K562 (cell line): ENCODE measurements around the gene ITSN1. TPM values are rescaled to one million over a fixed set of nuclear protein-coding genes. Genes with fewer than 3 reads are reported as not detected.
A peak's percentile ranks its signal among the peaks of the same experiment; 100 is the strongest.

Experiments
- ATAC-seq: fragments of 200-7000 bp; cut with Tn5 transposase; 3 replicates; pipeline ENCODE4 v1.9.1; 2020; ENCODE audit warnings: moderate library complexity
- BruUV-seq: library from RNA; stranded (reverse); fragments of 400-500 nt; replicated peaks from 2 replicates; lab custom pipeline; 2021; lab: Mats Ljungman, UMichigan
- CTCF ChIA-PET: fragments of 300-600 bp; formaldehyde crosslinking; extraction: SDS; loops from one replicate; lab custom pipeline; 2021; ENCODE audit warnings: low intra/inter-chr PET ratio; lab: Yijun Ruan, JAX
- POLR2A ChIA-PET: fragments of 300-600, 350-650 bp; sonication (Branson Sonifier 250); formaldehyde crosslinking; extraction: SDS; loops from one replicate; lab custom pipeline; 2021; ENCODE audit warnings: antibody characterized with exemption, inconsistent platforms; lab: Yijun Ruan, JAX
- DNase-seq, 4 experiments: peaks; one replicate each; pipeline versions ENCODE4 v3.0.0 to v3.0.0-alpha.2; 2011 to 2018; ENCODE audit warnings: low spot score in 3 of 4, mixed read lengths in 3 of 4; ENCODE audit errors: extremely low read depth in 1 of 4
- FAIRE-seq: peaks from 2 replicates; lab custom pipeline; 2011; peaks lifted over from hg19 to GRCh38; lab: Jason Lieb, UNC
- H2AFZ ChIP-seq: 2 replicates; pipeline ENCODE4 v1.6.0; 2011; ENCODE audit warnings: low read depth, low read length, control low read depth, inconsistent platforms
- H3K27ac ChIP-seq: fragments of 200-600 bp; 3 replicates; pipeline ENCODE4 v1.8.0; 2011; ENCODE audit warnings: low read depth, mild to moderate bottlenecking, control low read depth, inconsistent platforms, low read length, moderate library complexity, mixed read lengths; ENCODE audit errors: extremely low read depth
- H3K27me3 ChIP-seq, 2 experiments: fragments of 300-600 bp in 1 of 2; 2 replicates in 1 of 2; 3 replicates in 1 of 2; pipeline versions ENCODE4 v1.6.0 to v1.8.0; 2011; ENCODE audit warnings: inconsistent platforms in 2 of 2, low read length in 2 of 2, mild to moderate bottlenecking in 1 of 2, mixed read lengths in 1 of 2, moderate library complexity in 1 of 2; ENCODE audit not compliant: control insufficient read depth in 2 of 2, insufficient read depth in 2 of 2
- H3K36me3 ChIP-seq: fragments of 300-600 bp; 3 replicates; pipeline ENCODE4 v1.8.0; 2011; ENCODE audit warnings: mild to moderate bottlenecking, low read length, inconsistent platforms; ENCODE audit not compliant: control insufficient read depth, insufficient read depth
- H3K4me1 ChIP-seq, 2 experiments: fragments of 200-600 bp in 1 of 2; replicated peaks in 1 of 2; 2 replicates in 1 of 2; 3 replicates in 1 of 2; pipeline versions ENCODE4 v1.5.1 to v1.8.0; 2011; ENCODE audit warnings: inconsistent platforms in 2 of 2, low read length in 2 of 2, mild to moderate bottlenecking in 1 of 2, mixed read lengths in 1 of 2, moderate library complexity in 1 of 2; ENCODE audit not compliant: control insufficient read depth in 2 of 2, insufficient read depth in 2 of 2
- H3K4me2 ChIP-seq: 2 replicates; pipeline ENCODE4 v1.6.1; 2011; ENCODE audit warnings: low read length, control low read depth, inconsistent platforms, mixed read lengths; ENCODE audit not compliant: insufficient read depth
- H3K4me3 ChIP-seq: fragments of 200-600 bp; sonication (generic), shearing (Covaris generic); 2 replicates; pipeline ENCODE4 v1.5.1; 2016; ENCODE audit warnings: control low read depth, inconsistent platforms
- H3K79me2 ChIP-seq: fragments of 200-600 bp; 3 replicates; pipeline ENCODE4 v1.8.0; 2011; ENCODE audit warnings: low read length, inconsistent platforms; ENCODE audit not compliant: control insufficient read depth, insufficient read depth
- H3K9ac ChIP-seq, 2 experiments: 2 replicates each; pipeline versions ENCODE4 v1.6.0 to v1.6.1; 2011; ENCODE audit warnings: low read depth in 2 of 2, low read length in 2 of 2, control low read depth in 1 of 2, inconsistent platforms in 1 of 2, mild to moderate bottlenecking in 1 of 2, mixed read lengths in 1 of 2; ENCODE audit not compliant: insufficient read depth in 1 of 2
- H3K9me1 ChIP-seq: one replicate; pipeline ENCODE4 v1.6.0; 2011; ENCODE audit warnings: inconsistent platforms, mild to moderate bottlenecking, low read length, moderate library complexity; ENCODE audit not compliant: control insufficient read depth, insufficient read depth
- H3K9me3 ChIP-seq: replicated peaks from 2 replicates; pipeline ENCODE4 v1.5.1; 2011; ENCODE audit warnings: low read depth, low read length, inconsistent platforms; ENCODE audit not compliant: control insufficient read depth, insufficient read depth
- H4K20me1 ChIP-seq: replicated peaks from 2 replicates; pipeline ENCODE4 v1.6.1; 2011; ENCODE audit warnings: low read length, inconsistent platforms, mixed read lengths; ENCODE audit not compliant: control insufficient read depth, insufficient read depth
- CHD2 ChIP-seq: IDR thresholded peaks from 2 replicates; pipeline ENCODE4 v1.6.1; 2011; ENCODE audit warnings: low read depth, low read length
- HDAC1 ChIP-seq, 2 experiments: fragments of 450-650 bp; IDR thresholded peaks; 2 replicates each; pipeline ENCODE4 v1.6.1; 2016 to 2017; ENCODE audit warnings: inconsistent platforms in 1 of 2, mild to moderate bottlenecking in 1 of 2, moderate library complexity in 1 of 2
- JUN ChIP-seq, 2 experiments: sonication (generic) in 1 of 2; formaldehyde crosslinking in 1 of 2; IDR thresholded peaks; 2 replicates each; pipeline versions ENCODE4 v1.6.1 to v1.8.0; 2012 to 2022; ENCODE audit warnings: borderline replicate concordance in 2 of 2, mild to moderate bottlenecking in 2 of 2, improper control_type of control experiment in 1 of 2, low read depth in 1 of 2, low read length in 1 of 2, missing genetic modification reagents in 1 of 2
- MTF1 ChIP-seq: fragments of 250-450 bp; sonication (Bioruptor Pico); IDR thresholded peaks from 2 replicates; pipeline ENCODE4 v1.9.0; 2021; ENCODE audit warnings: moderate library complexity, mild to moderate bottlenecking, inconsistent platforms, borderline replicate concordance
- SIX5 ChIP-seq, 2 experiments: IDR thresholded peaks; 2 replicates each; pipeline ENCODE4 v1.6.1; 2011; ENCODE audit warnings: low read length in 2 of 2, borderline replicate concordance in 1 of 2, low read depth in 1 of 2, mild to moderate bottlenecking in 1 of 2, moderate library complexity in 1 of 2; ENCODE audit not compliant: insufficient read depth in 1 of 2
- SMARCA5 ChIP-seq: fragments of 450-650 bp; IDR thresholded peaks from 2 replicates; pipeline ENCODE4 v1.6.1; 2016
- SOX6 ChIP-seq: fragments of 450-650 bp; IDR thresholded peaks from 2 replicates; pipeline ENCODE4 v1.6.1; 2014; ENCODE audit warnings: mild to moderate bottlenecking
- TCF3 ChIP-seq: sonication (generic); formaldehyde crosslinking; IDR thresholded peaks from 2 replicates; pipeline ENCODE4 v1.4.0; 2020; ENCODE audit warnings: mild to moderate bottlenecking, missing genetic modification reagents
- TCF7 ChIP-seq: sonication (generic); IDR thresholded peaks from 2 replicates; pipeline ENCODE4 v1.6.1; 2016; ENCODE audit warnings: antibody characterized with exemption, borderline replicate concordance
- ZNF140 ChIP-seq: fragments of 250-450 bp; sonication (Bioruptor Pico); IDR thresholded peaks from 2 replicates; pipeline ENCODE4 v1.8.0; 2021; ENCODE audit warnings: moderate library complexity, mild to moderate bottlenecking, inconsistent platforms
- ZNF184 ChIP-seq: sonication (generic); formaldehyde crosslinking; IDR thresholded peaks from 2 replicates; pipeline ENCODE4 v1.5.0; 2020; ENCODE audit warnings: missing genetic modification reagents
- WGBS: fragments of 100-300 bp; shearing (Covaris generic); methylation state at CpG from one replicate; pipeline ENCODE4 v1.1.6; 2016; ENCODE audit warnings: low coverage, mixed read lengths; ENCODE audit not compliant: insufficient coverage; ENCODE audit errors: missing lambda C conversion rate; 5-methylcytosine and 5-hydroxymethylcytosine counted together
- in situ Hi-C: fragments of 300-500 bp; cut with MboI; formaldehyde crosslinking; loops from 4 replicates; pipeline ENCODE4 v1.15.0; 2018; ENCODE audit warnings: inconsistent platforms, mixed read lengths
- intact Hi-C: fragments of 100-400 bp; cut with micrococcal nuclease; formaldehyde crosslinking; loops from 2 replicates; pipeline ENCODE4 v1.14.2; 2022
- polyA plus RNA-seq, 8 experiments: library from polyadenylated mRNA; depleted of rRNA in 4 of 8; stranded (reverse) in 5 of 8; unstranded in 3 of 8; fragments of >200 nt; fragmentation: Nextera tagmentation in 2 of 8; fragmentation: Illumina TruSeq in 1 of 8; extraction: Ambion mirVana in 2 of 8; extraction: Trizol in 1 of 8; gene quantifications; 2 replicates each; pipeline versions ENCODE4 v1.2.1 to v1.2.3, GENCODE V29; 2011 to 2014; ENCODE audit warnings: inconsistent platforms in 1 of 8, missing spikeins in 1 of 8
- total RNA-seq, 7 experiments: library from RNA; depleted of rRNA in 6 of 7; stranded (reverse); fragments of >200 nt in 6 of 7; fragmentation: Illumina TruSeq in 2 of 7; extraction: Trizol in 2 of 7; gene quantifications; 2 replicates each; pipeline versions ENCODE4 v1.2.1 to v1.2.3, GENCODE V29; 2011 to 2021; ENCODE audit warnings: low replicate concordance in 1 of 7
- TF ChIP-seq, protein P1 (sequence below): fragments of 450-650 bp; formaldehyde crosslinking; IDR thresholded peaks from 2 replicates; pipeline ENCODE4 v1.4.0; 2022; ENCODE audit warnings: mild to moderate bottlenecking, moderate library complexity
- TF ChIP-seq, protein P2 (sequence below): sonication (generic); formaldehyde crosslinking; IDR thresholded peaks from 2 replicates; pipeline ENCODE4 v1.8.0; 2022; ENCODE audit warnings: mild to moderate bottlenecking, missing genetic modification reagents
- TF ChIP-seq, protein P3 (sequence below): fragments of 150-350 bp; conservative IDR thresholded peaks from 2 replicates; pipeline ENCODE4 v1.6.1; 2014; ENCODE audit warnings: low read length

The ITSN1 gene
- total and polyA plus RNA-seq, 9 of the 15 experiments (the other 6 are each of a cell fraction or from before 2014, with no cell fraction given) = 1.1 to 12.6 (median 4.8) TPM

DNA sequence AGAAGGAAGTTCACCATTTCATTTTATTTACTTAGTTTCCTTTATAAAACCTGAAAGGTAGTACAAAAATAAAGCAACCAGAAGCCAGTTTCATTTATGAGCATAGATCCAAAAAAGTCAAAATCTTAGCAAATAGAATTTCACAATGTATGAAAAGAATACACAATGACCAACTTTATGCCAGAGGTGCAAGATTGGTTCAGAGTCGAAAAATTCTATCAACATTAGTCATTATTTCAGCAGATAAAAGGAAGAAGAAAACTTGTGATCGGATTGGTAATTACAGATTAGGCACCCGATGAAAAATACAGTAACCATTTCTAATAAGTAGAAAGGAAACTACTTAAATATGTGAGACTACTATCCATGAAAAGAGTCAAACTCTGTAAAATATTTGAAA, 89.1 kb downstream of the ITSN1 start (continued):
- no peak for TF ChIP-seq ZNF140 (CRISPR knock-in tag)
- TF ChIP-seq JUN (IDR thresholded peaks at IDR 0.05; ENCODE audit: borderline replicate concordance, low read depth, low read length) = no peak
- TF ChIP-seq JUN (CRISPR knock-in tag; IDR thresholded peaks at IDR 0.05; ENCODE audit: borderline replicate concordance) = no peak
- TF ChIP-seq, protein P1, sequence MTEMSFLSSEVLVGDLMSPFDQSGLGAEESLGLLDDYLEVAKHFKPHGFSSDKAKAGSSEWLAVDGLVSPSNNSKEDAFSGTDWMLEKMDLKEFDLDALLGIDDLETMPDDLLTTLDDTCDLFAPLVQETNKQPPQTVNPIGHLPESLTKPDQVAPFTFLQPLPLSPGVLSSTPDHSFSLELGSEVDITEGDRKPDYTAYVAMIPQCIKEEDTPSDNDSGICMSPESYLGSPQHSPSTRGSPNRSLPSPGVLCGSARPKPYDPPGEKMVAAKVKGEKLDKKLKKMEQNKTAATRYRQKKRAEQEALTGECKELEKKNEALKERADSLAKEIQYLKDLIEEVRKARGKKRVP (CRISPR knock-in tag) = no peak
- TF ChIP-seq SOX6 = no peak

DNA sequence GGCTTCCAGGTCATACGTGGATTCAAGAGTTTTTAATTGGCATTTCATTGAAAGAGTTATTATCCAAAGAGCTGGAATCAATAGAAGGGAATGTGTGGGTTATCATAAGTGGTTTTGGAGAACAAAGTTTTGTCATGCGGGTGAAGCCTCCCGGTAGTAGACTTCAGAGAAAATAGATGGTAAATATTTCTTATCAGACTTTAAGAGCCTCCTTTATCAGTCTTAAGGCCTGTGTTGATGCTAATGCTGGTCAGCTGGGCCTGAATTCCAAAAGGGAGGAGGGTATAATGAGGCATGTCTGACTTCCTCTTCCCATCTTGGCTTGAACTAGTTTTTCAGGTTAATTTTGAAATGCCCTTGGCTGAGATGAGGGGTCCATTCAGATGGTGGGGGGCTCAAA, 89.7 kb downstream of the ITSN1 start:
- no peaks in the 10 kb centered on the region for H3K79me2 ChIP-seq
- H2AFZ ChIP-seq = no peak overlapping the region
- H3K27ac ChIP-seq = no peak overlapping the region
- no TSS peak for BruUV-seq
- no peaks in the 10 kb centered on the region for H3K9me3 ChIP-seq
- intact Hi-C loops = no loop called here
- no peaks in the 10 kb centered on the region for H3K36me3 ChIP-seq
- H3K4me2 ChIP-seq = no peak overlapping the region
- ChIA-PET CTCF (no interaction called here), POLR2A (no interaction called here)
- peaks cover 0 to 3% of the 10 kb centered on the region in 2 experiments; a peak in 1 of 5 replicates for H3K4me1 ChIP-seq
- H4K20me1 ChIP-seq = no peaks in the 10 kb centered on the region
- FAIRE-seq (no peak), ATAC-seq (no peak), DNase-seq (peak in 1 of 4 experiments; percentile 52)
- in situ Hi-C loops = no loop called here
- H3K4me3 ChIP-seq = no peak overlapping the region
- no peaks in the 10 kb centered on the region for H3K9me1 ChIP-seq
- no peak overlapping the region for H3K9ac ChIP-seq
- WGBS = 0% methylated on average over 3 of the region's 3 CpGs
- H3K27me3 ChIP-seq = 0 out of 5 replicates have a peak, but pooled peaks cover 0 to 2% of the 10 kb centered on the region in 2 experiments
- TF ChIP-seq ZNF184 (CRISPR knock-in tag) = no peak
- no peak for TF ChIP-seq CHD2
- TF ChIP-seq, protein P2, sequence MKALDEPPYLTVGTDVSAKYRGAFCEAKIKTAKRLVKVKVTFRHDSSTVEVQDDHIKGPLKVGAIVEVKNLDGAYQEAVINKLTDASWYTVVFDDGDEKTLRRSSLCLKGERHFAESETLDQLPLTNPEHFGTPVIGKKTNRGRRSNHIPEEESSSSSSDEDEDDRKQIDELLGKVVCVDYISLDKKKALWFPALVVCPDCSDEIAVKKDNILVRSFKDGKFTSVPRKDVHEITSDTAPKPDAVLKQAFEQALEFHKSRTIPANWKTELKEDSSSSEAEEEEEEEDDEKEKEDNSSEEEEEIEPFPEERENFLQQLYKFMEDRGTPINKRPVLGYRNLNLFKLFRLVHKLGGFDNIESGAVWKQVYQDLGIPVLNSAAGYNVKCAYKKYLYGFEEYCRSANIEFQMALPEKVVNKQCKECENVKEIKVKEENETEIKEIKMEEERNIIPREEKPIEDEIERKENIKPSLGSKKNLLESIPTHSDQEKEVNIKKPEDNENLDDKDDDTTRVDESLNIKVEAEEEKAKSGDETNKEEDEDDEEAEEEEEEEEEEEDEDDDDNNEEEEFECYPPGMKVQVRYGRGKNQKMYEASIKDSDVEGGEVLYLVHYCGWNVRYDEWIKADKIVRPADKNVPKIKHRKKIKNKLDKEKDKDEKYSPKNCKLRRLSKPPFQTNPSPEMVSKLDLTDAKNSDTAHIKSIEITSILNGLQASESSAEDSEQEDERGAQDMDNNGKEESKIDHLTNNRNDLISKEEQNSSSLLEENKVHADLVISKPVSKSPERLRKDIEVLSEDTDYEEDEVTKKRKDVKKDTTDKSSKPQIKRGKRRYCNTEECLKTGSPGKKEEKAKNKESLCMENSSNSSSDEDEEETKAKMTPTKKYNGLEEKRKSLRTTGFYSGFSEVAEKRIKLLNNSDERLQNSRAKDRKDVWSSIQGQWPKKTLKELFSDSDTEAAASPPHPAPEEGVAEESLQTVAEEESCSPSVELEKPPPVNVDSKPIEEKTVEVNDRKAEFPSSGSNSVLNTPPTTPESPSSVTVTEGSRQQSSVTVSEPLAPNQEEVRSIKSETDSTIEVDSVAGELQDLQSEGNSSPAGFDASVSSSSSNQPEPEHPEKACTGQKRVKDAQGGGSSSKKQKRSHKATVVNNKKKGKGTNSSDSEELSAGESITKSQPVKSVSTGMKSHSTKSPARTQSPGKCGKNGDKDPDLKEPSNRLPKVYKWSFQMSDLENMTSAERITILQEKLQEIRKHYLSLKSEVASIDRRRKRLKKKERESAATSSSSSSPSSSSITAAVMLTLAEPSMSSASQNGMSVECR (CRISPR knock-in tag) = no peak
- no peak for TF ChIP-seq MTF1 (CRISPR knock-in tag)
- TF ChIP-seq, protein P3, sequence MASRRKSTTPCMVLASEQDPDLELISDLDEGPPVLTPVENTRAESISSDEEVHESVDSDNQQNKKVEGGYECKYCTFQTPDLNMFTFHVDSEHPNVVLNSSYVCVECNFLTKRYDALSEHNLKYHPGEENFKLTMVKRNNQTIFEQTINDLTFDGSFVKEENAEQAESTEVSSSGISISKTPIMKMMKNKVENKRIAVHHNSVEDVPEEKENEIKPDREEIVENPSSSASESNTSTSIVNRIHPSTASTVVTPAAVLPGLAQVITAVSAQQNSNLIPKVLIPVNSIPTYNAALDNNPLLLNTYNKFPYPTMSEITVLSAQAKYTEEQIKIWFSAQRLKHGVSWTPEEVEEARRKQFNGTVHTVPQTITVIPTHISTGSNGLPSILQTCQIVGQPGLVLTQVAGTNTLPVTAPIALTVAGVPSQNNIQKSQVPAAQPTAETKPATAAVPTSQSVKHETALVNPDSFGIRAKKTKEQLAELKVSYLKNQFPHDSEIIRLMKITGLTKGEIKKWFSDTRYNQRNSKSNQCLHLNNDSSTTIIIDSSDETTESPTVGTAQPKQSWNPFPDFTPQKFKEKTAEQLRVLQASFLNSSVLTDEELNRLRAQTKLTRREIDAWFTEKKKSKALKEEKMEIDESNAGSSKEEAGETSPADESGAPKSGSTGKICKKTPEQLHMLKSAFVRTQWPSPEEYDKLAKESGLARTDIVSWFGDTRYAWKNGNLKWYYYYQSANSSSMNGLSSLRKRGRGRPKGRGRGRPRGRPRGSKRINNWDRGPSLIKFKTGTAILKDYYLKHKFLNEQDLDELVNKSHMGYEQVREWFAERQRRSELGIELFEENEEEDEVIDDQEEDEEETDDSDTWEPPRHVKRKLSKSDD = no peak
- TF ChIP-seq TCF7 = no peak
- TF ChIP-seq SIX5 (IDR thresholded peaks at IDR 0.05; ENCODE audit: borderline replicate concordance in 1 of 2, insufficient read depth in 1 of 2, low read depth in 1 of 2, low read length in 2 of 2) = no peak
- peak; percentile 45; the same call in 1 of the 2 replicates for TF ChIP-seq TCF3 (CRISPR knock-in tag)
- no peak for TF ChIP-seq SMARCA5
- TF ChIP-seq HDAC1 (IDR thresholded peaks at IDR 0.05) = no peak
